GM04503 (cell line): ENCODE measurements around the gene PRDM16.

Source experiments
- DNase-seq: peaks from one replicate; pipeline ENCODE4 v3.0.0-alpha.2; 2012; ENCODE audit warnings: low read depth

Gene PRDM16

GRCh38 chr1:3068564-3069431 is at the start of gene PRDM16:
Gene PRDM16, plus strand, starts transcription at chr1:3069203. Its CDS starts 57 bp downstream, at chr1:3069260.
- DNase-seq = no peak

- DNase-seq = no peak
Observed at GRCh38 chr1:3019516-3020051, 49.4 kb upstream of the PRDM16 start.

GRCh38 chr1:3020263-3020909 is 48.6 kb upstream of the PRDM16 start:
- no peak for DNase-seq

- DNase-seq = no peak
Observed at GRCh38 chr1:3021233-3021671, 47.8 kb upstream of the PRDM16 start, which contains the start of gene ACTRT2. Gene ACTRT2, plus strand, starts transcription at chr1:3021467. Its CDS starts 220 bp downstream, at chr1:3021687.

- DNase-seq = no peak
Observed at GRCh38 chr1:3021801-3022401, 47.1 kb upstream of the PRDM16 start.

GRCh38 chr1:3022511-3022973 is 46.5 kb upstream of the PRDM16 start:
- DNase-seq = no peak

GRCh38 chr1:3022976-3023375 is 46.0 kb upstream of the PRDM16 start:
- no peak for DNase-seq

- no peak for DNase-seq
Observed at GRCh38 chr1:3024019-3024418, 45.0 kb upstream of the PRDM16 start.

GRCh38 chr1:3024588-3024987 is 44.4 kb upstream of the PRDM16 start:
- DNase-seq = no peak

- no peak for DNase-seq
Observed at GRCh38 chr1:3026124-3026523, 42.9 kb upstream of the PRDM16 start.

GRCh38 chr1:3026581-3027391 is 42.2 kb upstream of the PRDM16 start:
- DNase-seq = no peak

- no peak for DNase-seq
Observed at GRCh38 chr1:3027611-3028371, 41.2 kb upstream of the PRDM16 start.

- DNase-seq = no peak
Observed at GRCh38 chr1:3028531-3029282, 40.3 kb upstream of the PRDM16 start.

- no peak for DNase-seq
Observed at GRCh38 chr1:3029481-3029961, 39.5 kb upstream of the PRDM16 start.

GRCh38 chr1:3029991-3030662 is 38.9 kb upstream of the PRDM16 start:
- no peak for DNase-seq

- no peak for DNase-seq
Observed at GRCh38 chr1:3030663-3031381, 38.2 kb upstream of the PRDM16 start.

GRCh38 chr1:3031401-3032221 is 37.4 kb upstream of the PRDM16 start:
- no peak for DNase-seq
